Mucosa of stomach (tissue), 1 donor: Measurements from ENCODE around the gene LPAR2.

Experiments
- H3K27me3 ChIP-seq: one replicate; pipeline ENCODE4 v1.7.0; 2013; ENCODE audit warnings: mild to moderate bottlenecking, low read length; ENCODE audit not compliant: control insufficient read depth, insufficient read depth
- H3K36me3 ChIP-seq: one replicate; pipeline ENCODE4 v1.7.0; 2013; ENCODE audit warnings: low read length; ENCODE audit not compliant: control insufficient read depth, insufficient read depth
- H3K4me1 ChIP-seq: one replicate; pipeline ENCODE4 v1.7.0; 2013; ENCODE audit warnings: mild to moderate bottlenecking, low read length; ENCODE audit not compliant: control insufficient read depth, insufficient read depth
- H3K4me3 ChIP-seq: one replicate; pipeline ENCODE4 v1.7.0; 2013; ENCODE audit warnings: low read length
- H3K9ac ChIP-seq: one replicate; pipeline ENCODE4 v1.7.0; 2013; ENCODE audit warnings: mild to moderate bottlenecking, low read length, moderate library complexity
- H3K9me3 ChIP-seq: one replicate; pipeline ENCODE4 v1.7.0; 2013; ENCODE audit warnings: mild to moderate bottlenecking, low read length, moderate library complexity; ENCODE audit not compliant: control insufficient read depth
- donor health status: Pancreatic carcinoma.

Gene LPAR2

DNA sequence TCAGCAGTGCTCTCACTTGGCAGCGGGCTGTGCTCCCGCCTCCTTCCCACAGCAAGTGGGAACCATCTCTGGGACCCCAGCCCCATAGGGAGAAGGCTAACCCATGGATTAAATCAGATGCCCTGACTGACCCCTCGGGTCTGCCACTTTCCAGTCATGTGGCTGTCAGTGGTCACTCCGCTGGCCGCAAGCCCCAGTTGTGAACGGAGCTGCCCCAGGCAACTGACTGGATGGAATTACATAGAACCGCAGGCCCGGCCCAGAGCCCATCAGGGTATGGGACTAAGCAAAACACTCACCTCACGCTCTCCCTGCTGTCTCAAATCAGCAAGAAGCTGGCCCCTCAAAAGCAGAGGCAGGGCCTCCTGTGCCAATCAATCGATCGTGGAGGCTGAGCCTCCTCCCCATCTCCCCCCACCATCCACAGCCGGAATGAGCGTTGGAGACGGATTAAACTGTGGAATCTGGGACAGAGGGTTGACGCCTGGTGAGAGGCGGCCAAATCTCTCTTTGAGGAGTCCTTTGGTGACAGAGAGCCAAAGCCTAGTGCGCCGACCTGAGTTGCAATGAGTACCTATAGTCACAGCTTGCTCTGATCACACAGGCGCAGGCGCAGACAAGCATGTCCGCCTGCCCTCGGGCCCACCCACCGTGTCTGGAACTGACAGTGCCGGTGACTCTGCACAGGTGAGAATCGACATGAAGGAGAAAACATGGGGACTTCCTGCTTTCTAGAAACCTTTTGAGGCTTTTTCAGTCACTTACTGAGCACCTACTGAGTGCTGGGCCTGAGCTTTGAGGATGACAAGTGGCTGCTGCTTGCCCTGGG is 48.3 kb downstream of the LPAR2 start:
- peaks cover 36% of the 10 kb centered on the region for H3K4me1 ChIP-seq
- no peak overlapping the region for H3K4me3 ChIP-seq
- no peaks in the 10 kb centered on the region for H3K27me3 ChIP-seq
- H3K9ac ChIP-seq = peak overlapping the region; percentile 8
- H3K36me3 ChIP-seq = no peaks in the 10 kb centered on the region
- H3K9me3 ChIP-seq = no peaks in the 10 kb centered on the region

DNA sequence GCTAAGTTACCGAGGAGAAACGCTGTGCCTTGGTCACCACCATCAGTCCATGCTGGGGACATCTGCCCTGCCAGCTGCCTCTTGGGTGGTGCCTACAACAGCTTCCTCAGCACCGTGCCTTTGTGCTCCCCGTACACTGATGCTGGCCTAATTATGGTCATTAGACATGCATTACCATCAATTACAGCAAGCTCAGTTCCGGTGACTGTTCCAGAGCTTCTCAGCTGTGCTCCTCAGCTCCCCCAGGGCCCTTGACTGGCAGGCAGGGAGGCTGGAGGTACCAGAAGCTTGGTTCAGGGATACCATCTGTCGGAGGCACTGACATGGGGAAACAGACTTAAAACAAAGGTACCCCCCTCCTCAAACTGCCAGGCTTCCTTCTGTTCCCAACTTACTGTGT is 49.8 kb downstream of the LPAR2 start:
- no peak overlapping the region for H3K9ac ChIP-seq
- H3K9me3 ChIP-seq = no peaks in the 10 kb centered on the region
- H3K4me3 ChIP-seq = no peak overlapping the region
- H3K36me3 ChIP-seq = no peaks in the 10 kb centered on the region
- peaks cover 36% of the 10 kb centered on the region for H3K4me1 ChIP-seq
- no peaks in the 10 kb centered on the region for H3K27me3 ChIP-seq

DNA sequence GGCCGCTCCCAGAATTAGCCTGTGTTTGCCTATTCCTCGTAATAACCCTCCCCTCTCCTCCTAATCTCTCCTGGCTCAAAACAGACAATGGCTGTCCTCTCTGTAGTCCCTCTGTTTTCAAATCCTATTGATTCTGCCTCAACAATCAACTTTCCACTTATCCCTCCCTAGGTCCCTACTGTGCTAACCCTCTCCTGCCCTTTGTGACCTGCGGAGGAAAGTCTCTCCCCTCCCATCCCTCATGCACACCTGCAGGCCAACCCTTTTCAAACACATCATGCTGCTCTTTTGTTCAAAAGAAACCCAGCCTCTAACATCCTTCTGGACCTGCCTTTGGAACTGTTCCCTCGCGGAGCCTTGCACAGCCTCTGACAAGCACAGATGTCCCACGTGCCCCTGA is 52.6 kb downstream of the LPAR2 start:
- Histone ChIP-seq H3K4me3 (no peak overlapping the region), H3K4me1 (peaks cover 15% of the 10 kb centered on the region), H3K36me3 (no peaks in the 10 kb centered on the region), H3K9ac (no peak overlapping the region), H3K27me3 (no peaks in the 10 kb centered on the region), H3K9me3 (no peaks in the 10 kb centered on the region)
